ENCODE results near the gene GPC3. TPM values are rescaled to one million over a fixed set of nuclear protein-coding genes. Genes with fewer than 3 reads are reported as not detected.

GPC3 gene
- total RNA-seq, 4 donors from 2014 or later: 3.3 to 172 (median 21.2) TPM

DNA sequence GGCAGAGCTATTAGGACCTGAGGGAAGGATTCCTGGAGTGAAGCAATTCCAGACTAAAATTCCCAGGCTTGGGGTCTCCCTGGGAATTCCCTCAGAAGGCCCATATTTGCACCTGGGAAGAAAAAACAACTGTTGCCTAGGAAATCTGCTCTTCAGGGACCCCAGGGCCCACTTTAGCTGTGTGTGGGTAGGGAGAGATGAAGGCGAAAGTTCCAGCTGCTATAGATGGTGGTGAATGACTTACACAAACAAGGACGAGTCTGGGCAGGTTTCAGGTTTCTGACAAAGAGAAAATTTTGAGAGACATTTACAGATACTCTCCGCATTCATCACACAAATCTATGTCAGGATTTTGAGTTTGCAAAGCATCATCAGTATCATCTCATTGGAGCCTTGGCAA is 126.1 kb downstream of the GPC3 start:
- Histone ChIP-seq H3K36me3 (no peaks in the 10 kb centered on the region), H3K27me3 (no peaks in the 10 kb centered on the region), H3K27ac (no peak overlapping the region), H3K9me3 (no peaks in the 10 kb centered on the region), H3K4me1 (no peaks in the 10 kb centered on the region), H3K4me3 (no peak overlapping the region)
- TF ChIP-seq POLR2A (IDR thresholded peaks at IDR 0.05): no peak
- TF ChIP-seq, protein P1, sequence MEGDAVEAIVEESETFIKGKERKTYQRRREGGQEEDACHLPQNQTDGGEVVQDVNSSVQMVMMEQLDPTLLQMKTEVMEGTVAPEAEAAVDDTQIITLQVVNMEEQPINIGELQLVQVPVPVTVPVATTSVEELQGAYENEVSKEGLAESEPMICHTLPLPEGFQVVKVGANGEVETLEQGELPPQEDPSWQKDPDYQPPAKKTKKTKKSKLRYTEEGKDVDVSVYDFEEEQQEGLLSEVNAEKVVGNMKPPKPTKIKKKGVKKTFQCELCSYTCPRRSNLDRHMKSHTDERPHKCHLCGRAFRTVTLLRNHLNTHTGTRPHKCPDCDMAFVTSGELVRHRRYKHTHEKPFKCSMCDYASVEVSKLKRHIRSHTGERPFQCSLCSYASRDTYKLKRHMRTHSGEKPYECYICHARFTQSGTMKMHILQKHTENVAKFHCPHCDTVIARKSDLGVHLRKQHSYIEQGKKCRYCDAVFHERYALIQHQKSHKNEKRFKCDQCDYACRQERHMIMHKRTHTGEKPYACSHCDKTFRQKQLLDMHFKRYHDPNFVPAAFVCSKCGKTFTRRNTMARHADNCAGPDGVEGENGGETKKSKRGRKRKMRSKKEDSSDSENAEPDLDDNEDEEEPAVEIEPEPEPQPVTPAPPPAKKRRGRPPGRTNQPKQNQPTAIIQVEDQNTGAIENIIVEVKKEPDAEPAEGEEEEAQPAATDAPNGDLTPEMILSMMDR (IDR thresholded peaks at IDR 0.05): no peak
- DNase-seq: no peak
- intact Hi-C loops (cut with DNase I; ENCODE audit: low total_unique reads): no loop called here

DNA sequence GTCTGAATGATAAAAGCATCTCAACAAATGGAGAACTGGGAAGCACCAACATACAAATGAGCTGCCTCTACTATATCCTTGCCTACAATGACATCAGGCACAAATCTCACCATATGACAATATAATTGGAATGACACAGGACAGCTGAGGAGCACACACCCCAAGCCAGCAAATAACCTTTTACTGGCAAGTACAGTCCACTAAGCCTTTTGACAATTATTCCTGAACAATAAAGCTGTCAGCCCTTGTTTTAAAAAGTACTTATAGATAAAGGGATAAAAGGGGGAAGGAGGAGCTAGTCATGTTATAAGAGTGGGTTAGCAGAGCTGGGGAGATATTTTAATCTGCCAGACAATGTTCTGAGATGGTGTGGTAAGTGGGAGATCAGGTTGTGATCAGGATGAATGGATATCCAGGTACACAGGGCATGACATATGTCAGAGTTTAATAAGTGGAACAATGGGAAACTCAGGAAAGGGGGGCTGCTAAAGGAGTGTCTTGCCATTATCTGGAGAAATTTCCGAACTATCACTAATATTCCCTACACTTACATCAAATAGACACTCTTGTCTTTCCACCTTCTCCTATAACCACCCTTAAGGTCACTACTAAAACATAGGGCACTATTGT is 127.6 kb downstream of the GPC3 start:
- H3K9me3 ChIP-seq: no peaks in the 10 kb centered on the region
- H3K36me3 ChIP-seq: no peaks in the 10 kb centered on the region
- intact Hi-C loops (cut with DNase I; ENCODE audit: low total_unique reads): no loop called here
- no peak for DNase-seq
- H3K27me3 ChIP-seq: no peaks in the 10 kb centered on the region
- no peak for TF ChIP-seq POLR2A (IDR thresholded peaks at IDR 0.05)
- TF ChIP-seq, protein P1 (IDR thresholded peaks at IDR 0.05): no peak
- no peak overlapping the region for H3K27ac ChIP-seq
- no peak overlapping the region for H3K4me3 ChIP-seq
- no peaks in the 10 kb centered on the region for H3K4me1 ChIP-seq

DNA sequence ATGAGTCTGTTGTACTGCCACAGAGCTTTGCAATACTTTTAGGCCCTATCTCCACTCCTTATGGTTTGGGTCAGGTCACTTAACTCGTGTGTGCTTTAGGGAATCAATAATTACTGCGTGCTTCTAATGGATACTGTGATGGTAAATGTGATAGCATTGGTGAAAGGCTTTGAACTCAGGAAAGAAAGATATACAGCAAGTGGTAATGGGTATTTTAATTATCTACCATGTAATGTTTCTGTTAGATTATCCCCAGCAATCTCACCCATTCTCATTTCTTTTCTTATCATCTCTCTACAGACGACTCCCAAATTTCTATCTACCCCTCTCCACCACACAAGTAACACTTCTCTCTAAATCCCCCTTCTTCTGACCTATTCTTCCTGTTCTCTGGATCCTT is 128.6 kb downstream of the GPC3 start:
- Histone ChIP-seq H3K27ac (no peak overlapping the region), H3K36me3 (no peaks in the 10 kb centered on the region), H3K4me1 (no peaks in the 10 kb centered on the region), H3K4me3 (no peak overlapping the region), H3K9me3 (no peaks in the 10 kb centered on the region), H3K27me3 (no peaks in the 10 kb centered on the region)
- no peak for DNase-seq
- intact Hi-C loops (cut with DNase I; ENCODE audit: low total_unique reads): no loop called here
- TF ChIP-seq POLR2A (IDR thresholded peaks at IDR 0.05): no peak
- TF ChIP-seq, protein P1 (IDR thresholded peaks at IDR 0.05): no peak

DNA sequence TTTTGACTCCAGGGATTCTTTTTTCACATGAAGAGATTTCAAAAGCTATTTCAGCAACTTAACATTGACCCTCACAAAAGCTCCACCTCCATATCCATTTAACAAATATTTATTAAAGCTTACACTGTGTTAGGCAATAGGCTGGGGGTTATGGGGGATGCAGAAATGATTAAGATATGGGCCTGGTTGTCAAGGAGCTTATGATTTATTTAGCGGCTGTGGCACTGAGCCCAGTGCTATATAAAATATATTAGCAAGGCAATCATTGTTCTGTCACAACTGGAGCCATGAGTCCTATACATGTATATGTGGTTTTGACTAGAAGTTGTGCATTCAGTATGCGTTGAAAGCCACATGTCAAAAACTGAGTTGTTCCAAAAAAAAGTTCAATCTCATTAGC is 131.1 kb downstream of the GPC3 start:
- intact Hi-C loops (cut with DNase I; ENCODE audit: low total_unique reads): no loop called here
- no peaks in the 10 kb centered on the region for H3K9me3 ChIP-seq
- H3K27me3 ChIP-seq: no peaks in the 10 kb centered on the region
- H3K27ac ChIP-seq: no peak overlapping the region
- no peak for DNase-seq
- H3K4me3 ChIP-seq: no peak overlapping the region
- no peaks in the 10 kb centered on the region for H3K4me1 ChIP-seq
- TF ChIP-seq, protein P1 (IDR thresholded peaks at IDR 0.05): no peak
- no peak for TF ChIP-seq POLR2A (IDR thresholded peaks at IDR 0.05)
- no peaks in the 10 kb centered on the region for H3K36me3 ChIP-seq

DNA sequence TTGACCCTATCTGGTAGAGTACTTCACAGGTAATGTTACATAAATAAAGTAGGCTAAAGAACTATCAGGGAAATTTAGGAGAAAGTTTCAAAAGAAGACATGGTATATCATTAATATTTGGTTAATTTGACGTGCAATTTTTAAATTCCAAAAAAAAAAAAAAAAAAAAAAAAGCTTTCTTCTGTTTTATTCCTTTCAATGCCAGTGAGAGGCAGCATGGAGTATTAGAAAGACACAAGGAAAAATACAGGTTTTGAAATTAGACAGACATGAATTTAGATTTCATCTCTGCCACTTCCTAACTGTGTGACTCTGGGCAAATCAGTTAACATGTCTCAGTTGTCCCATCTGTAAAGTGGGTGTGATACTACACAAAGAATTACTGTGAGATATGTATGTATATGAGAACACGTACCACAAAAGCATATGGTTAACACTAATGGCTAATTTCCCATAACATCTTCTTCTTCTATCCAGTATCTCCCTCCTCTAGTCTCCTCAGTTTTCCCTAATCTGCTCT is 132.5 kb downstream of the GPC3 start:
- H3K4me1 ChIP-seq: no peaks in the 10 kb centered on the region
- TF ChIP-seq, protein P1 (IDR thresholded peaks at IDR 0.05): no peak
- TF ChIP-seq POLR2A (IDR thresholded peaks at IDR 0.05): no peak
- H3K36me3 ChIP-seq: no peaks in the 10 kb centered on the region
- H3K9me3 ChIP-seq: no peaks in the 10 kb centered on the region
- intact Hi-C loops (cut with DNase I; ENCODE audit: low total_unique reads): no loop called here
- no peak for DNase-seq
- H3K27ac ChIP-seq: no peak overlapping the region
- H3K4me3 ChIP-seq: no peak overlapping the region
- no peaks in the 10 kb centered on the region for H3K27me3 ChIP-seq
